IPS-20b (cell line): Measurements from ENCODE around the gene NDUFA9.

Experiments
- H3K27ac ChIP-seq: one replicate; pipeline ENCODE4 v1.5.1; 2013; ENCODE audit warnings: low read length
- H3K27me3 ChIP-seq: 2 replicates; pipeline ENCODE4 v1.6.1; 2013; ENCODE audit warnings: mild to moderate bottlenecking, low read length, inconsistent platforms; ENCODE audit not compliant: insufficient read depth
- H3K36me3 ChIP-seq: 2 replicates; pipeline ENCODE4 v1.6.1; 2013; ENCODE audit warnings: low read depth, mild to moderate bottlenecking, inconsistent platforms, low read length, moderate library complexity; ENCODE audit not compliant: insufficient read depth
- H3K4me1 ChIP-seq: 2 replicates; pipeline ENCODE4 v1.6.1; 2013; ENCODE audit warnings: mild to moderate bottlenecking, control low read depth, inconsistent platforms, low read length, moderate library complexity; ENCODE audit not compliant: insufficient read depth
- H3K4me3 ChIP-seq: 2 replicates; pipeline ENCODE4 v1.5.1; 2013; ENCODE audit warnings: mild to moderate bottlenecking, low read length, inconsistent platforms
- H3K9ac ChIP-seq: 2 replicates; pipeline ENCODE4 v1.6.1; 2013; ENCODE audit warnings: low read depth, mild to moderate bottlenecking, inconsistent platforms, low read length, moderate library complexity
- H3K9me3 ChIP-seq: 2 replicates; pipeline ENCODE4 v1.6.1; 2013; ENCODE audit warnings: mild to moderate bottlenecking, low read depth, low read length, inconsistent platforms; ENCODE audit not compliant: insufficient read depth

The NDUFA9 gene

GRCh38 chr12:4690760-4691159 lies 41.8 kb downstream of the NDUFA9 start:
- Histone ChIP-seq H3K27ac (no peak overlapping the region), H3K9ac (no peak overlapping the region), H3K4me1 (no peaks in the 10 kb centered on the region), H3K27me3 (no peaks in the 10 kb centered on the region), H3K4me3 (no peak overlapping the region), H3K36me3 (peaks cover 35% of the 10 kb centered on the region), H3K9me3 (peaks cover 3% of the 10 kb centered on the region; the same call in 1 of the 2 replicates)
